Measurements from ENCODE around the gene SPAG9.

SPAG9 gene

DNA sequence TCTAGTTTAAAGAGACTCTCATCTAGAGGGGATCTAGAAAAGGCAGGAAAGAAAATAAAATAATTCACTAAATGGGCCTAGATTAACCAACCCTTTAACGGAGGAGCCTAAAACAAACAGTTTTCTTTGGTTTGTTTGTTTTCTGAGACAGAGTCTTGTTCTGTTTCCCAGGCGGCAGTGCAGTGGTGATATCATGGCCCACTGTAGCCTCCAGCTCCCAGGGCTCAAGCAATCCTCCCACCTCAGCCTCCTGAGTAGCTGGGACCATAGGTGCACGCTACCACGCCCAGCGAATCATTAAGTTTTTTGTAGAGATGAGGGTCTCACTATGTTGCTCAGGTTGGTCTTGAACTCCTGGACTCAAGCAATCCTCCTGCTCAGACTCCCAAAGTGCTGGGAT is 132.2 kb downstream of the SPAG9 start:
- Histone ChIP-seq H3K9ac (ENCODE audit: low read depth, low read length) (no peak overlapping the region), H3K4me1 (ENCODE audit: insufficient read depth, low read length) (no peaks in the 10 kb centered on the region), H3K9me3 (ENCODE audit: control insufficient read depth, insufficient read depth, low read length) (no peaks in the 10 kb centered on the region), H3K36me3 (ENCODE audit: insufficient read depth, low read length) (peaks cover 42% of the 10 kb centered on the region)

DNA sequence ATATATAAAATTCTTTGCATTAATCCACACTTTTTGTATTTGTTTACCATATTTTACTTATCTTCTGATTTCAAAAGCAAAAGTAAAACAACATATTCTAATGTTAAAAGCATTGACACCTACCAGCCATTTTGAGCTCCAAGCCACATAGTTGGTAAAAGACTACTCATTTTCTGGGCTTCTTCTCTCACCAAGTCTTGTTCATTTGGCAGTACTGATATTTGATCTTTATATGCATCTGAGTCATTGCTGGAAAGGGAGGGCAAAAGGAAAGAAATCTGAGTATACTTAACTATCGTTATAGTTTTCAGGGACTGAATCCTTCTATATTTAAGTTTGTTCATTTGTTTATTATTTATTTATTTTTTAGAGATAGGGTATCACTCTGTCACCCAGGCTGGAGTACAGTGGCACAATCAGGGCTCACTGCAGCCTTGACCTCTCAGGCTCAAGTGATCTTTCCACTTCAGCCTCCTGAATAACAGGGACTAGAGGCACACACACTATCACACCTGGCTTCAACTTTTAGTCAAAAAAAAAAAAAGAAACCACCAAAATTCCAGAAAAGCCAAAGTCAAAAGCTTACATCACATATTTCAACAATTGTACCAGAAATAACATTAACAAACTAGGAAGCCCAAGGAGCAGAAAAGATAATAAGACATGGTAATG is 133.5 kb downstream of the SPAG9 start:
- Histone ChIP-seq H3K9me3 (ENCODE audit: control insufficient read depth, insufficient read depth, low read length) (no peaks in the 10 kb centered on the region), H3K4me1 (ENCODE audit: insufficient read depth, low read length) (no peaks in the 10 kb centered on the region), H3K36me3 (ENCODE audit: insufficient read depth, low read length) (peaks cover 39% of the 10 kb centered on the region), H3K9ac (ENCODE audit: low read depth, low read length) (no peak overlapping the region)

DNA sequence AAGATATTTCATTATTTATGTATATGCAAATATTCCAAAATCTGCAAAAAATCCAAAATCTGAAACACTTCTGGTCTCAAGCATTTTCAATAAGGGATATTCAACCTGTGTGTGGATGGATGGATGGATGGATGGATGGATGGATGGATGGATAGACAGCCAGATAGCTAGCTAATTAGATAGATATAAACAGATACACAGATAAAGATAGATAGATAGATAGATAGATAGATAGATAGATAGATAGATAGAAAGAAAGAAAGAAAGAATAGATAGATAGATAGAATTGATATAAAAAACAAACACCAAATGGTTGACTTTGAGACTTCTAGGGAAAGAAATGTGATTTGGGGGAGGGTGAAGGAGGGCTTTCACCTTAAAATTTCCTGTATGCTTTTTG is 139.4 kb downstream of the SPAG9 start:
- H3K36me3 ChIP-seq (ENCODE audit: insufficient read depth, low read length): peaks cover 28% of the 10 kb centered on the region

DNA sequence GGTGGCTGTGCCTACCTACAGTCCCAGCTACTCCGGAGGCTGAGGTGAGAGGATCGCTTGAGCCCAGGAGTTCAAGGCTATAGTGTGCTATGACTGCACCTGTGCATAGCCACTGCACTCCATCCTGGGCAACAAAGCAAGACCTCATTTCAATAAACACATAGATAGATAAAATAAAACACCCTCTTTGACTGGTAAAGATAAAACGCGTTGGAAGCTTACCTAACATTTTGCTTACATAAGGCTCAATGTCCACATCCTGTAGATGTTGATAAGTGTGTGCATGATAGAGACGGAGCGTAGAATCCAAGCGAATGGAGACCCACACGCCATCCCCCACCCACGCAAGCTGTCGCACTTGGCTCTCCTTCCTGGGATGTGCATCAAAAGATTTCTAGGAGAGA is 141.1 kb downstream of the SPAG9 start:
- no peaks in the 10 kb centered on the region for H3K9me3 ChIP-seq (ENCODE audit: control insufficient read depth, insufficient read depth, low read length)

More for the DNA sequence above, 139.4 kb downstream of the SPAG9 start:
- H3K9me3 ChIP-seq (ENCODE audit: control insufficient read depth, insufficient read depth, low read length): no peaks in the 10 kb centered on the region
- H3K4me1 ChIP-seq (ENCODE audit: insufficient read depth, low read length): no peaks in the 10 kb centered on the region
- no peak overlapping the region for H3K9ac ChIP-seq (ENCODE audit: low read depth, low read length)

DNA sequence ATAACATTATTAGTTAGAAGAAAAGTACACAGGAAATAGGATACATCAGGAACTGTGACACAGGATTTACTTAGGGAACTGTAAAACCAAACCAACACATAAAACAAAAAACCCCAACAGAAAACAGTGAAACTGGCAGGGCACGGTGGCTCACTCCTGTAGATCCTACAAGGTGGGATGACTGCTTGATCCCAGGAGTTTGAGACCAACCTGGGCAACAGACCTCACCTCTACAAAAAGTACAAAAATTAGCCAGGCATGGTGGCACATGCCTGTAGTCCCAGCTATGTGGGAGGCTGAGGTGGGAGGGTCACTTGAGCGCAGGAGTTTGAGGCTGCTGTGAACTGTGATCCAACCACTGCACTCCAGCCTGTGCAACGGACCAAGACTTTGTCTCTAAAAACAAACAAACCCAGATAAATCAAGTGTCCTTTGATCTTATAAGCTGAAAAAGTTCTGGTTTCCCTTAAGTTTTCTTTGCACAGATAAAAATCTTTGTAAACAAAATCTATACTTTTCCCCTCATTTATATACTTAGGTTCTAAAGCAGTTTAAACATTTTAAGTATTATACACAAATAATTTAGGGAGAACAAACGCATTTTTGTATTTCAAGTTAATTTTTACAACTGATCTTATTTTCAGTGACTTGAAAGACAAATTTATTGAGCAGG is 143.0 kb downstream of the SPAG9 start:
- peaks cover 23% of the 10 kb centered on the region for H3K36me3 ChIP-seq (ENCODE audit: insufficient read depth, low read length)
- no peaks in the 10 kb centered on the region for H3K9me3 ChIP-seq (ENCODE audit: control insufficient read depth, insufficient read depth, low read length)
- no peak overlapping the region for H3K9ac ChIP-seq (ENCODE audit: low read depth, low read length)
- H3K4me1 ChIP-seq (ENCODE audit: insufficient read depth, low read length): no peaks in the 10 kb centered on the region

More for the DNA sequence above, 141.1 kb downstream of the SPAG9 start:
- Histone ChIP-seq H3K9ac (ENCODE audit: low read depth, low read length) (no peak overlapping the region), H3K4me1 (ENCODE audit: insufficient read depth, low read length) (no peaks in the 10 kb centered on the region), H3K36me3 (ENCODE audit: insufficient read depth, low read length) (peaks cover 21% of the 10 kb centered on the region)

DNA sequence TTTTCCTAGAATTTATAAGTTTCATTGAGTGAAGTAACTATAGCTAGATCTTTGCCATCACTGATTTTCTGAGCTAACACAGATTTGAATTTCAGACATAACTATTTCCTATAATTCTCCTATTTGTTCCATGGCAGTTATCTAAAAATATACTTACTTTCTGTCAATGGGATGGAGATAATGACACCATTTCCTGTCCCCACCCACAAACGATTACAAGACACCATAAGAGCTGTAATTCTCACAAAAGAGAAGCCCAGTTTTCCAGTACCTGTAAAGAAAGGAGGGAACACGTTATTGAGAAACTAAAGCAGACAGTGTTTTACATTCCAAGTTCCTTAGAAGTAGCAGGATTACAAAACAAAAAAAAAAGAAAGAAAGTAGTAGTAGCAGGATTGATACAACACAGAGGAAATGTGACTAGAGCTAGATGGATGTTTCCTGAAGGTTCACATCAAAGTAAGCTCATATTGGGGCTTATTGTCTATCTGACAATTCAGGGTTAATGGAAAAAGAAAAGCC is 143.7 kb downstream of the SPAG9 start:
- Histone ChIP-seq H3K36me3 (ENCODE audit: insufficient read depth, low read length) (peaks cover 23% of the 10 kb centered on the region), H3K4me1 (ENCODE audit: insufficient read depth, low read length) (no peaks in the 10 kb centered on the region), H3K9ac (ENCODE audit: low read depth, low read length) (no peak overlapping the region), H3K9me3 (ENCODE audit: control insufficient read depth, insufficient read depth, low read length) (no peaks in the 10 kb centered on the region)

DNA sequence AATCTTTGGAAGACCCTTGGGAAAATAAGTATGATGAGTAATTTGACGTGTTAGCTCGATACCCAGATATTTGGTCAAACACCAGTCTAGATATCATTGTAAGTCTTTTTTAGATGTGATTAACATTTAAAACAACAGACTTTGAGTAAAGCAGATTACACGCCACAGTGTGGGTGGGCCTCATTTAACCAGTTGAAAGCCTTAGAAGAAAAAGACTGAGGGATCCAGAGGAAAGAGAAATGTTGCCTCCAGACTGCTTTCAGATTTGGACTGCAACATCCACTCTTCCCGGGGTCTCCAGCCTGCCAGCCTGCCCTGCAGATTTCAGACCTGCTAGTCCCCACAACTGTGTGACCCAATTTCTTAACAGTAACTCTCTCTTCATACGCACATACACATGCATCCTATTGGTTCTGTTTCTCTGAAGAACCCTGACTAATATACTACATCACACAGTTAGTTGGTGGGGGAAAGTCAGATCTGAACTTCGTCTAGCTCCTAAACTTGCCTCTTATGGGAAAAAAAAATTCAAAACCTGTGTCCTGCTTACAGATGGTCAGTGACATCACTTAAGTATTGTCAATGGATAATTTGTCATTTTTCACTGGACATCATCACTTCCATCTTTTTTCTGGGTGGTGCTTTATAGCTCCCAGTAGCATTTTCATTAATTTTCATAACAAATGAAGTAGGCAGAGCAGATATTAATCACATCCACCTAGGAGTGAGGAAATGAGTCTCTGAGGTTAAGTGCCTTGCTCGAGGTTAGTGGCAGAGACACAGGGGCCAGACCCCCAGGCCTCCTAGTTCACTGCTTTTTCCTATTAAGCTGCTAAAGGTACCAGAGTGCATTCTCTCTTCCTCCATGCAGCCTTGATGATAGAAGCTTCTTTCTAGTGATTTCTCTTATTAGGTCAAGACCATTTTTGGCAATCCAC is 146.8 kb downstream of the SPAG9 start:
- Histone ChIP-seq H3K9me3 (ENCODE audit: control insufficient read depth, insufficient read depth, low read length) (no peaks in the 10 kb centered on the region), H3K36me3 (ENCODE audit: insufficient read depth, low read length) (peaks cover 34% of the 10 kb centered on the region), H3K9ac (ENCODE audit: low read depth, low read length) (no peak overlapping the region), H3K4me1 (ENCODE audit: insufficient read depth, low read length) (no peaks in the 10 kb centered on the region)

DNA sequence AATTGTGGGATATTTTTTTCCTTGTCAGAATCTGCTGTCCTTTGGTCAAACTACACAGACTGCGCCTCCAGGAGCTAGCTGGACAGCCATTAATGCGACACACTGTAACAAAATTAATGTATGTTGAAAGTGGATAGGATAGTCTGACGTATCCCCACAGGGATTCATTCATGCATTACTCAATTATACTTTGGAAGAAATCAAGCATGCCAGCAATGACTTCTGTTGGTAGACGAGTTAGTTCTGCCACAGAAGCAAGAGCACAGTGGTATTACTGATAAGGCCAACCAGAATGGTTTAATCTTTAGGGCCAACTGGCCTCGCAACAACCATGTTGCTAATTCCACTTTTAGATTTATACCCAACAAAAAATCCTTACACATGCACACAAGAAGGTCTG is 148.1 kb downstream of the SPAG9 start:
- Histone ChIP-seq H3K9me3 (ENCODE audit: control insufficient read depth, insufficient read depth, low read length) (no peaks in the 10 kb centered on the region), H3K9ac (ENCODE audit: low read depth, low read length) (no peak overlapping the region), H3K36me3 (ENCODE audit: insufficient read depth, low read length) (peaks cover 34% of the 10 kb centered on the region; the same call in 1 of the 2 replicates), H3K4me1 (ENCODE audit: insufficient read depth, low read length) (no peaks in the 10 kb centered on the region)

DNA sequence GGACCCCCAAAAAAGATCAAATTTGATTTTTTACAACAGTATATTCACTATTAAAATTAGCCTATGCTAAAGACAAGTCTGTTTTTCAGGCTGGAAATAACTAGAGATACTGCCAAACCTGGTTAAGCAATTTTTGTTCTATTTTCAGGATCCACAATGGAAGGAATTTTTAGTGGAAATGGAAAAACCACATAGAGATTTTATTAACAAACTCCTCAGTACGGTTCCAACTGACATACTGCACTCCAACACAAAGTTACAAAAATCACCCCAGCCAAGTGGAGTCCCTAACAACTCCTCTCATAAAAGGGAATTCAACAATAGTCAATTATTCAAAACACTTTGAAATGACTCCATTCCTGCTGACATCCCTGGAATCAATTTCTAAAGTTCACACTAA is 152.9 kb downstream of the SPAG9 start:
- no peaks in the 10 kb centered on the region for H3K9me3 ChIP-seq (ENCODE audit: control insufficient read depth, insufficient read depth, low read length)
- no peaks in the 10 kb centered on the region for H3K4me1 ChIP-seq (ENCODE audit: insufficient read depth, low read length)
- peaks cover 21% of the 10 kb centered on the region for H3K36me3 ChIP-seq (ENCODE audit: insufficient read depth, low read length)
- no peak overlapping the region for H3K9ac ChIP-seq (ENCODE audit: low read depth, low read length)

DNA sequence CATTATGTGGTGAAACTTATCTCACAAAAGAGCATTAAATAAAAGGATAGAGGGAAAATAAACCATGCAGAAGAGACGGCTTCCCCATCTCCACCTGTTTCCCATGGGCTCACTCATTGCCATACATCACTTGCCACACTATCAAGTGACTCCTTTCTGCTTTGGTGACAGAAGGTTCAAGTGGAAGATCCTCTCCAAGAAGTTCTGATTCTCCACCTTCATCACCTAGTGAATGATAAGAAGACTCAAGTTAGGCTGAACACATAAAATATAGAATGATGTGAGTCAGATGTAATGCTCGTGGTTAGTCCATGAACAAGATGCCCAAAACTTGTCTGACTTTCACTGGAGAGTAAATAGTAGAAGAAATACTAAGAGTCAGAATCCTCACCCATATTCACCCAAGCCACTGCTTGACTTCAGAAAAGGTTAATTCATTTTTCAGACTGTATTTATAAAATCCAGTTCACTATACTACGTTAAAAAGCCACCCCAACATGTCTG is 154.5 kb downstream of the SPAG9 start:
- Histone ChIP-seq H3K9ac (ENCODE audit: low read depth, low read length) (no peak overlapping the region), H3K36me3 (ENCODE audit: insufficient read depth, low read length) (peaks cover 21% of the 10 kb centered on the region), H3K4me1 (ENCODE audit: insufficient read depth, low read length) (no peaks in the 10 kb centered on the region), H3K9me3 (ENCODE audit: control insufficient read depth, insufficient read depth, low read length) (no peaks in the 10 kb centered on the region)

DNA sequence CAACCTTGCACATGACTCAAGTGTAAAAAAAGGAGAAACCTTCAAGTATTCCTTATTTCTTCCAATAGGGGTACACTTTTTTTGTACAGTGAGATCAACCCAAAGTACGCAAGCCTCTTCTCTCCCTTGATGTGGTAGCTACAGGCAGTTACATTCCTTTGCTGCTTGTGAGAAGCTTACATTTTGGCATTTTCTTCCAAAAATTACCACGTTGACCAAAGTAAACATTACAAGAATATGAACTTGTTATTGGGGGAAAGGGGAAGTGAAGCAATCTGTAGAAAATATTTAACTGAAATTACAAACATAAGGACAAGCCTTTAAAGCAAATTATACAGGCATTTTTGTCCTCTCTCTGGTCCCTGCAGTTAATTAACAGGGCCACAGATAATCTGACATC is 157.5 kb downstream of the SPAG9 start:
- H3K36me3 ChIP-seq (ENCODE audit: insufficient read depth, low read length): peaks cover 7% of the 10 kb centered on the region
- no peak overlapping the region for H3K9ac ChIP-seq (ENCODE audit: low read depth, low read length)
- H3K4me1 ChIP-seq (ENCODE audit: insufficient read depth, low read length): no peaks in the 10 kb centered on the region
- H3K9me3 ChIP-seq (ENCODE audit: control insufficient read depth, insufficient read depth, low read length): no peaks in the 10 kb centered on the region

DNA sequence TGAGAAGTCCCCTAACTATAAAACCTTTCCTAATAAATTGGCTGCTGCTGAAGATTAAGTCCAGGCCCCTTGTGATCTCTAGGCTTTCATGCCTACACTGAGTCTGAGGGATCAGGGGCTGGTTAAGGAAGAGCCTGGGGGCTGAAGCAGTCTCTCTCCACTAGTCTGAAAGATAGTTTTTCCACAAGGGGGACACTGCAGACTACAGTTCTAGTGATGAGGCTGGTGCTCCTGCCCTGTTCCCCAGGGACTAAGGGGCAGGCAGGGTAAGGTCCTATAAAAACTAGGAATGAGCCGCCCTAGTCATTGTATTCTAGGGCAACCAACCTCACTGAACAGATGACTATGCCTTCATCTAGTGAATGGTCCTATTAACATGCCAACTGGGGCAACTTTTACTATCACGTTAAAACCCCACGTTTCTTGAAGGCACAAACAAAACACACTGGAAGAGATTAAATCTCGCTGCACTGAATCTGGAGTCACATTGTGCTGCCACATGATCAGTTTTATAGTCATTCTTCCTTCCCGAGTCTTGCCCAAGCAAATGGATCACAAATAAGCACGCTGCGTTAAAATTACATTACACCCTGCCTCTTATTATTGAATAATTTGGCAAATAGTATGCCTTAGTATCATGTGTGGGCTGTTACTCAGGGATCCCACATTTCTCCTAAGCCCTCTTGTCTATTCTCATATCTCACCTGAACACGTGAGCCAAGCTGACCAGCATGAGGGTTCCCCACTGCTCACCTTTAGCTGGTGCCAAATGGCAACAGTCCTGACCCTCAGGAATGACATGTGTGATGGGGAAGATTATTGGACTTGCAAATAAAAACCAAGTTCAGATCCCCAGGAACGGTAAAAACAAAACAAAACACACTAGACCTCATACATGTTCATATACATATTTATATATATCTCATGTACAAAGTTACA is 159.1 kb downstream of the SPAG9 start:
- peaks cover 7% of the 10 kb centered on the region for H3K4me1 ChIP-seq (ENCODE audit: insufficient read depth, low read length)
- H3K9ac ChIP-seq (ENCODE audit: low read depth, low read length): no peak overlapping the region
- H3K9me3 ChIP-seq (ENCODE audit: control insufficient read depth, insufficient read depth, low read length): no peaks in the 10 kb centered on the region
- H3K36me3 ChIP-seq (ENCODE audit: insufficient read depth, low read length): peaks cover 1% of the 10 kb centered on the region

DNA sequence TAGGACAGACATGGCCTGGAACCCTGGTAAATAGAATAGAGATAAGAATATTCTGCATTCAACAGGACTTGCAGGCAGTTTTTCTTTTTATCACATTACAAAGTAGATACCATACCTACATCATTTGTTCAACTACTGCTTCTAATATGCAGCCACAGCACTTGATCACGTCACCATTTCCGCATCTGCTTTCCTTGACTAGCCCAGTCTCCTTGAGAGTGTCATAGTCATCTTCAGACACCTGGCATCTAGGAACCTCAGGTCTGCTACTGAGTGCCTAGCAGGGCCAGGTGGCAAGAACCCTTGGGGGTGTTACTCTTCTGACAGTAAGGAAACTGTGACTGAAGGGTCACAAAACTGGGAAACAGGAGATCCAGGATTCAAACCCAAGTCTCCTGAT is 161.3 kb downstream of the SPAG9 start:
- no peaks in the 10 kb centered on the region; the same call in 1 of the 2 replicates for H3K36me3 ChIP-seq (ENCODE audit: insufficient read depth, low read length)
- H3K9ac ChIP-seq (ENCODE audit: low read depth, low read length): no peak overlapping the region
- peaks cover 25% of the 10 kb centered on the region for H3K4me1 ChIP-seq (ENCODE audit: insufficient read depth, low read length)
- H3K9me3 ChIP-seq (ENCODE audit: control insufficient read depth, insufficient read depth, low read length): no peaks in the 10 kb centered on the region

Data from ES-I3 (cell line).